Endothelial cell of umbilical vein (primary cell): Measurements from ENCODE around the gene PTPRT. TPM values are rescaled to one million over a fixed set of nuclear protein-coding genes. Genes with fewer than 3 reads are reported as not detected.

Source experiments
- BruUV-seq: library from RNA; stranded (reverse); fragments of 400-500 nt; replicated peaks from 2 replicates; lab custom pipeline; 2021; lab: Mats Ljungman, UMichigan
- CTCF ChIA-PET: fragments of 300-600, 350-600 bp; sonication (Branson Sonifier 250); formaldehyde crosslinking; loops from one replicate; lab custom pipeline; 2021; ENCODE audit warnings: antibody characterized with exemption, inconsistent platforms; lab: Charles Lee
- POLR2A ChIA-PET: fragments of 300-600, 350-600 bp; sonication (Branson Sonifier 250); formaldehyde crosslinking; loops from one replicate; lab custom pipeline; 2021; ENCODE audit warnings: antibody characterized with exemption, inconsistent platforms; lab: Charles Lee
- DNase-seq: peaks from one replicate; pipeline ENCODE4 v3.0.0-alpha.2; 2011; ENCODE audit warnings: low read depth, low spot score
- FAIRE-seq: peaks from 2 replicates; lab custom pipeline; 2011; peaks lifted over from hg19 to GRCh38; lab: Jason Lieb, UNC
- H2AFZ ChIP-seq: 2 replicates; pipeline ENCODE4 v1.6.0; 2012; ENCODE audit warnings: low read depth, low read length, control low read depth, inconsistent platforms
- H3K27ac ChIP-seq: 2 replicates; pipeline ENCODE4 v1.5.1; 2011; ENCODE audit warnings: low read depth, mild to moderate bottlenecking, control low read depth, low read length, moderate library complexity; ENCODE audit not compliant: insufficient read depth
- H3K27me3 ChIP-seq, 2 experiments: 2 replicates each; pipeline versions ENCODE4 v1.6.0 to v1.6.1; 2011; ENCODE audit warnings: low read length in 2 of 2, mixed read lengths in 1 of 2; ENCODE audit not compliant: control insufficient read depth in 2 of 2, insufficient read depth in 2 of 2
- H3K36me3 ChIP-seq, 2 experiments: 2 replicates in 1 of 2; 3 replicates in 1 of 2; pipeline ENCODE4 v1.5.1; 2011; ENCODE audit warnings: low read length in 2 of 2, mild to moderate bottlenecking in 1 of 2, moderate library complexity in 1 of 2; ENCODE audit not compliant: control insufficient read depth in 2 of 2, insufficient read depth in 2 of 2; ENCODE audit errors: extremely low read depth in 1 of 2
- H3K4me1 ChIP-seq: 3 replicates; pipeline ENCODE4 v1.5.1; 2011; ENCODE audit warnings: mild to moderate bottlenecking, low read length; ENCODE audit not compliant: control insufficient read depth, insufficient read depth; ENCODE audit errors: extremely low read depth
- H3K4me2 ChIP-seq: 2 replicates; pipeline ENCODE4 v1.6.1; 2011; ENCODE audit warnings: low read length, control low read depth, mixed read lengths; ENCODE audit not compliant: insufficient read depth
- H3K4me3 ChIP-seq, 3 experiments: fragments of 200-600 bp in 1 of 3; sonication (generic), shearing (Covaris generic) in 1 of 3; replicated peaks in 1 of 3; 2 replicates each; pipeline ENCODE4 v1.5.1; 2011 to 2016; ENCODE audit warnings: control low read depth in 3 of 3, low read length in 3 of 3, mild to moderate bottlenecking in 2 of 3, inconsistent platforms in 1 of 3, low read depth in 1 of 3, moderate library complexity in 1 of 3; ENCODE audit not compliant: insufficient read depth in 1 of 3
- H3K79me2 ChIP-seq: 2 replicates; pipeline ENCODE4 v1.6.0; 2012; ENCODE audit warnings: low read length, inconsistent platforms; ENCODE audit not compliant: control insufficient read depth, insufficient read depth
- H3K9ac ChIP-seq: replicated peaks from 2 replicates; pipeline ENCODE3; 2011; ENCODE audit warnings: low read length, control low read depth; ENCODE audit not compliant: insufficient read depth; ENCODE audit errors: extremely low read depth
- H3K9me1 ChIP-seq: replicated peaks from 3 replicates; pipeline ENCODE4 v1.6.0; 2011; ENCODE audit warnings: mild to moderate bottlenecking, low read length; ENCODE audit not compliant: control insufficient read depth, insufficient read depth; ENCODE audit errors: extremely low read depth
- H3K9me3 ChIP-seq: replicated peaks from 2 replicates; pipeline ENCODE4 v1.5.1; 2012; ENCODE audit warnings: low read length, inconsistent platforms; ENCODE audit not compliant: control insufficient read depth, insufficient read depth
- H4K20me1 ChIP-seq: replicated peaks from 2 replicates; pipeline ENCODE3; 2011; ENCODE audit warnings: mild to moderate bottlenecking, low read length; ENCODE audit not compliant: control insufficient read depth, insufficient read depth; ENCODE audit errors: extremely low read depth
- EZH2 ChIP-seq: IDR thresholded peaks from 2 replicates; pipeline ENCODE4 v1.6.1; 2012; ENCODE audit warnings: borderline replicate concordance, low read depth, mild to moderate bottlenecking, moderate library complexity, low read length, inconsistent platforms; ENCODE audit not compliant: severe bottlenecking
- FOS ChIP-seq: IDR thresholded peaks from 2 replicates; pipeline ENCODE4 v1.6.1; 2011; ENCODE audit warnings: mild to moderate bottlenecking, low read length, moderate library complexity, borderline replicate concordance; ENCODE audit not compliant: insufficient read depth
- GATA2 ChIP-seq: IDR thresholded peaks from 2 replicates; pipeline ENCODE4 v1.7.0; 2011; ENCODE audit warnings: low read depth, mild to moderate bottlenecking, moderate library complexity, mixed read lengths, low read length; ENCODE audit not compliant: insufficient read length, insufficient read depth
- JUN ChIP-seq: IDR thresholded peaks from 2 replicates; pipeline ENCODE4 v1.6.1; 2011; ENCODE audit warnings: borderline replicate concordance, low read depth; ENCODE audit not compliant: insufficient read length, insufficient read depth
- MYC ChIP-seq: IDR thresholded peaks from one replicate; pipeline ENCODE4 v1.6.1; 2011; ENCODE audit warnings: mild to moderate bottlenecking, low read depth, low read length
- POLR2A ChIP-seq: IDR thresholded peaks from 2 replicates; pipeline ENCODE4 v1.6.1; 2012; ENCODE audit warnings: low read depth, mild to moderate bottlenecking, control low read depth, low read length
- POLR2AphosphoS5 ChIP-seq: IDR thresholded peaks from 2 replicates; pipeline ENCODE4 v1.6.1; 2012; ENCODE audit warnings: low read depth, mild to moderate bottlenecking, control low read depth, low read length, moderate library complexity; ENCODE audit not compliant: insufficient read depth
- dilution Hi-C: fragments of 300-500 bp; cut with MboI; formaldehyde crosslinking; loops from one replicate; pipeline ENCODE4 v1.15.0; 2019; ENCODE audit warnings: low sequenced_read_pairs; ENCODE audit not compliant: extremely low pct_ligation_motif_present
- intact Hi-C: fragments of 100-400 bp; cut with micrococcal nuclease; formaldehyde crosslinking; loops from one replicate; pipeline ENCODE4 v1.10.0; 2022
- polyA plus RNA-seq, 4 experiments: library from polyadenylated mRNA; depleted of rRNA in 3 of 4; stranded (reverse) in 3 of 4; unstranded in 1 of 4; fragments of >200 nt; gene quantifications; 2 replicates each; pipeline versions ENCODE4 v1.2.1 to v1.2.3, GENCODE V29; 2011 to 2012; ENCODE audit warnings: missing spikeins in 1 of 4
- total RNA-seq: library from RNA; stranded (reverse); gene quantifications from 2 replicates; pipeline ENCODE4 v1.2.3, GENCODE V29; 2021
- TF ChIP-seq, protein P1 (sequence below), 2 donors: IDR thresholded peaks; 1 replicate in 1 of 2; 2 replicates in 1 of 2; pipeline ENCODE4 v1.5.1; 2011; ENCODE audit warnings: low read length in 2 of 2, mild to moderate bottlenecking in 2 of 2, moderate library complexity in 2 of 2, control low read depth in 1 of 2, inconsistent platforms in 1 of 2, low read depth in 1 of 2; ENCODE audit not compliant: insufficient read depth in 1 of 2; ENCODE audit errors: extremely low read depth in 1 of 2
- TF ChIP-seq, protein P2 (sequence below): IDR thresholded peaks from 2 replicates; pipeline ENCODE4 v1.6.1; 2011; ENCODE audit not compliant: insufficient read depth, insufficient read length

Gene PTPRT
- total and polyA plus RNA-seq, 2 donors (not counting 3 experiments of a cell fraction or from before 2014, with no cell fraction given): not detected

GRCh38 chr20:42968746-42969145, 221.0 kb downstream of the PTPRT start:
- H3K4me2 ChIP-seq: no peak overlapping the region
- FAIRE-seq (no peak), DNase-seq (no peak)
- H3K27me3 ChIP-seq: no peaks in the 10 kb centered on the region
- no peak overlapping the region for H3K27ac ChIP-seq
- H3K36me3 ChIP-seq: no peaks in the 10 kb centered on the region
- H2AFZ ChIP-seq: no peak overlapping the region
- ChIA-PET CTCF (no interaction called here), POLR2A (no interaction called here)
- intact Hi-C loops: no loop called here
- no peaks in the 10 kb centered on the region for H4K20me1 ChIP-seq
- H3K9ac ChIP-seq: no peak overlapping the region
- no TSS peak for BruUV-seq
- H3K79me2 ChIP-seq: no peaks in the 10 kb centered on the region
- no peaks in the 10 kb centered on the region for H3K4me1 ChIP-seq
- H3K9me1 ChIP-seq: no peaks in the 10 kb centered on the region
- no peak overlapping the region for H3K4me3 ChIP-seq
- H3K9me3 ChIP-seq: peaks cover 3% of the 10 kb centered on the region
- dilution Hi-C loops: no loop called here
- TF ChIP-seq JUN: no peak
- TF ChIP-seq FOS: no peak
- TF ChIP-seq GATA2: no peak
- TF ChIP-seq EZH2: no peak
- TF ChIP-seq MYC: no peak
- TF ChIP-seq, protein P1, sequence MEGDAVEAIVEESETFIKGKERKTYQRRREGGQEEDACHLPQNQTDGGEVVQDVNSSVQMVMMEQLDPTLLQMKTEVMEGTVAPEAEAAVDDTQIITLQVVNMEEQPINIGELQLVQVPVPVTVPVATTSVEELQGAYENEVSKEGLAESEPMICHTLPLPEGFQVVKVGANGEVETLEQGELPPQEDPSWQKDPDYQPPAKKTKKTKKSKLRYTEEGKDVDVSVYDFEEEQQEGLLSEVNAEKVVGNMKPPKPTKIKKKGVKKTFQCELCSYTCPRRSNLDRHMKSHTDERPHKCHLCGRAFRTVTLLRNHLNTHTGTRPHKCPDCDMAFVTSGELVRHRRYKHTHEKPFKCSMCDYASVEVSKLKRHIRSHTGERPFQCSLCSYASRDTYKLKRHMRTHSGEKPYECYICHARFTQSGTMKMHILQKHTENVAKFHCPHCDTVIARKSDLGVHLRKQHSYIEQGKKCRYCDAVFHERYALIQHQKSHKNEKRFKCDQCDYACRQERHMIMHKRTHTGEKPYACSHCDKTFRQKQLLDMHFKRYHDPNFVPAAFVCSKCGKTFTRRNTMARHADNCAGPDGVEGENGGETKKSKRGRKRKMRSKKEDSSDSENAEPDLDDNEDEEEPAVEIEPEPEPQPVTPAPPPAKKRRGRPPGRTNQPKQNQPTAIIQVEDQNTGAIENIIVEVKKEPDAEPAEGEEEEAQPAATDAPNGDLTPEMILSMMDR (IDR thresholded peaks at IDR 0.05; ENCODE audit: extremely low read depth in 1 of 2, insufficient read depth in 1 of 2, low read depth in 1 of 2, low read length in 2 of 2): no peak

GRCh38 chr20:42963796-42964195, 225.9 kb downstream of the PTPRT start:
- Histone ChIP-seq H3K4me3 (no peak overlapping the region), H3K4me2 (no peak overlapping the region), H3K9me1 (no peaks in the 10 kb centered on the region), H3K79me2 (no peaks in the 10 kb centered on the region), H3K27ac (no peak overlapping the region), H3K4me1 (no peaks in the 10 kb centered on the region), H2AFZ (no peak overlapping the region), H3K27me3 (no peaks in the 10 kb centered on the region), H3K9me3 (peaks cover 2% of the 10 kb centered on the region), H3K36me3 (no peaks in the 10 kb centered on the region), H3K9ac (no peak overlapping the region), H4K20me1 (no peaks in the 10 kb centered on the region)
- FAIRE-seq (no peak), DNase-seq (no peak)
- BruUV-seq: no TSS peak
- ChIA-PET CTCF (no interaction called here), POLR2A (no interaction called here)
- dilution Hi-C loops: no loop called here
- TF ChIP-seq, protein P1 (IDR thresholded peaks at IDR 0.05; ENCODE audit: extremely low read depth in 1 of 2, insufficient read depth in 1 of 2, low read depth in 1 of 2, low read length in 2 of 2): no peak
- no peak for TF ChIP-seq FOS
- TF ChIP-seq MYC: no peak
- TF ChIP-seq GATA2: no peak
- TF ChIP-seq, protein P2, sequence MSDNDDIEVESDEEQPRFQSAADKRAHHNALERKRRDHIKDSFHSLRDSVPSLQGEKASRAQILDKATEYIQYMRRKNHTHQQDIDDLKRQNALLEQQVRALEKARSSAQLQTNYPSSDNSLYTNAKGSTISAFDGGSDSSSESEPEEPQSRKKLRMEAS: no peak
- no peak for TF ChIP-seq POLR2A
- TF ChIP-seq JUN: no peak
- TF ChIP-seq POLR2AphosphoS5: no peak
- no peak for TF ChIP-seq EZH2
- intact Hi-C loops: no loop called here
